GM12878 (cell line): ENCODE results near the gene STARD13. TPM values are rescaled to one million over a fixed set of nuclear protein-coding genes. Genes with fewer than 3 reads are reported as not detected.

Experiments
- BCLAF1 ChIP-seq: fragments of 450-650 bp; IDR thresholded peaks from 2 replicates; pipeline ENCODE4 v1.6.1; 2017; ENCODE audit warnings: antibody characterized with exemption, mild to moderate bottlenecking, moderate library complexity
- CEBPB ChIP-seq, 2 experiments: fragments of 150-350 bp in 1 of 2; IDR thresholded peaks; 2 replicates each; pipeline ENCODE4 v1.6.1; 2012 to 2014; ENCODE audit warnings: low read depth in 2 of 2, low read length in 2 of 2, borderline replicate concordance in 1 of 2, inconsistent platforms in 1 of 2
- EGR1 ChIP-seq, 2 experiments: IDR thresholded peaks; 1 replicate in 1 of 2; 2 replicates in 1 of 2; pipeline ENCODE4 v1.6.1; 2011 to 2012; ENCODE audit warnings: low read depth in 2 of 2, low read length in 2 of 2, borderline replicate concordance in 1 of 2, mild to moderate bottlenecking in 1 of 2, moderate library complexity in 1 of 2
- EP300 ChIP-seq, 2 experiments: fragments of 150-350 bp in 1 of 2; IDR thresholded peaks; 2 replicates each; pipeline ENCODE4 v1.6.1; 2011 to 2012; ENCODE audit warnings: low read depth in 2 of 2, low read length in 2 of 2, borderline replicate concordance in 1 of 2, improper control_type of control experiment in 1 of 2, inconsistent platforms in 1 of 2; ENCODE audit not compliant: control insufficient read depth in 1 of 2
- EZH2 ChIP-seq: IDR thresholded peaks from 2 replicates; pipeline ENCODE4 v1.6.1; 2012; ENCODE audit warnings: low read depth, mild to moderate bottlenecking, control low read depth, inconsistent platforms, low read length, borderline replicate concordance; ENCODE audit not compliant: control insufficient read depth
- KDM1A ChIP-seq: fragments of 200-600 bp; sonication (generic); IDR thresholded peaks from 2 replicates; pipeline ENCODE4 v1.6.1; 2016; ENCODE audit warnings: borderline replicate concordance
- PAX8 ChIP-seq: fragments of 450-650 bp; IDR thresholded peaks from 2 replicates; pipeline ENCODE4 v1.6.1; 2017; ENCODE audit warnings: mild to moderate bottlenecking, moderate library complexity
- PML ChIP-seq: IDR thresholded peaks from 2 replicates; pipeline ENCODE4 v1.6.1; 2012; ENCODE audit warnings: low read length, inconsistent platforms
- POLR2AphosphoS2 ChIP-seq: IDR thresholded peaks from 2 replicates; pipeline ENCODE4 v1.6.1; 2011; ENCODE audit warnings: low read depth, mild to moderate bottlenecking, low read length, improper control_type of control experiment, moderate library complexity
- RCOR1 ChIP-seq: conservative IDR thresholded peaks from 2 replicates; pipeline ENCODE4 v1.6.1; 2012; ENCODE audit warnings: low read depth, low read length, improper control_type of control experiment
- TCF12 ChIP-seq: IDR thresholded peaks from 2 replicates; pipeline ENCODE4 v1.6.1; 2011; ENCODE audit warnings: low read depth, mild to moderate bottlenecking, low read length
- polyA plus RNA-seq, 11 experiments: library from polyadenylated mRNA; depleted of rRNA in 4 of 11; unstranded in 6 of 11; stranded (reverse) in 5 of 11; fragments of >200 nt; fragmentation: Nextera tagmentation in 4 of 11; fragmentation: Illumina TruSeq in 1 of 11; extraction: Ambion mirVana in 4 of 11; extraction: Trizol in 1 of 11; gene quantifications; 1 replicate in 1 of 11; 2 replicates in 10 of 11; pipeline versions ENCODE4 v1.2.1 to v1.2.3, GENCODE V29; 2011 to 2016; ENCODE audit warnings: inconsistent platforms in 2 of 11, missing spikeins in 2 of 11, low read depth in 1 of 11
- total RNA-seq, 4 experiments: library from RNA; depleted of rRNA in 3 of 4; stranded (reverse); fragments of >200 nt in 3 of 4; fragmentation: Illumina TruSeq in 1 of 4; extraction: Trizol in 1 of 4; gene quantifications; 2 replicates each; pipeline versions ENCODE4 v1.2.1 to v1.2.3, GENCODE V29; 2013 to 2021
- TF ChIP-seq, protein P1 (sequence below): fragments of 450-650 bp; formaldehyde crosslinking; IDR thresholded peaks from 2 replicates; pipeline ENCODE4 v1.5.0; 2022; ENCODE audit warnings: mild to moderate bottlenecking, missing genetic modification characterization
- TF ChIP-seq, protein P2 (sequence below): fragments of 150-350 bp; IDR thresholded peaks from 2 replicates; pipeline ENCODE4 v1.6.1; 2016; ENCODE audit warnings: low read depth, low read length
- TF ChIP-seq, protein P3 (sequence below): fragments of 450-650 bp; IDR thresholded peaks from 2 replicates; pipeline ENCODE4 v1.6.1; 2017; ENCODE audit warnings: low read depth, mild to moderate bottlenecking, moderate library complexity
- TF ChIP-seq, protein P4 (sequence below): fragments of 450-650 bp; IDR thresholded peaks from 2 replicates; pipeline ENCODE4 v1.6.1; 2017; ENCODE audit warnings: mild to moderate bottlenecking, low read depth, inconsistent platforms; ENCODE audit not compliant: poor library complexity, severe bottlenecking

The STARD13 gene
- total and polyA plus RNA-seq, 10 of the 15 experiments (the other 5 are each of a cell fraction or from before 2014, with no cell fraction given) = 4.0 to 41.6 (median 10.1) TPM

DNA sequence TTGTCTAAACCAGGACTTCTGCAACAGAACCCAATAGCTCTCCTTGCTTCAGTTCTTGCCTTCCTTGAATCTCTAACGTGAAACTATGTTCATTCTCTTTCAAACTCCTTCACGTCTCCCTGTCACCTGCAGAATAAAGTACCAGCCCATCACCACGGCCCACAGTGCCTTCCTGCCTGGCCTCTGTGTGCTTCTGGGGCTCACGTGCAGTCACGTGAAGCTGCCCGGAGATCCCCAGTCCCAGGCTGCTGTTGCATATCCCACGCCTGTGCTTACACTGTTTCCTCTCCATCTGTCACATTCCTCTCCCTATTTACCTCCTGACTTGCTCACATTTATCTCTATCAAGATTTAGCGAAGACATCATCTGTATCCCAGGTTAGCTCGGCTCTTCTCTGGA lies 102.8 kb downstream of the STARD13 start (continued):
- TF ChIP-seq, protein P1, sequence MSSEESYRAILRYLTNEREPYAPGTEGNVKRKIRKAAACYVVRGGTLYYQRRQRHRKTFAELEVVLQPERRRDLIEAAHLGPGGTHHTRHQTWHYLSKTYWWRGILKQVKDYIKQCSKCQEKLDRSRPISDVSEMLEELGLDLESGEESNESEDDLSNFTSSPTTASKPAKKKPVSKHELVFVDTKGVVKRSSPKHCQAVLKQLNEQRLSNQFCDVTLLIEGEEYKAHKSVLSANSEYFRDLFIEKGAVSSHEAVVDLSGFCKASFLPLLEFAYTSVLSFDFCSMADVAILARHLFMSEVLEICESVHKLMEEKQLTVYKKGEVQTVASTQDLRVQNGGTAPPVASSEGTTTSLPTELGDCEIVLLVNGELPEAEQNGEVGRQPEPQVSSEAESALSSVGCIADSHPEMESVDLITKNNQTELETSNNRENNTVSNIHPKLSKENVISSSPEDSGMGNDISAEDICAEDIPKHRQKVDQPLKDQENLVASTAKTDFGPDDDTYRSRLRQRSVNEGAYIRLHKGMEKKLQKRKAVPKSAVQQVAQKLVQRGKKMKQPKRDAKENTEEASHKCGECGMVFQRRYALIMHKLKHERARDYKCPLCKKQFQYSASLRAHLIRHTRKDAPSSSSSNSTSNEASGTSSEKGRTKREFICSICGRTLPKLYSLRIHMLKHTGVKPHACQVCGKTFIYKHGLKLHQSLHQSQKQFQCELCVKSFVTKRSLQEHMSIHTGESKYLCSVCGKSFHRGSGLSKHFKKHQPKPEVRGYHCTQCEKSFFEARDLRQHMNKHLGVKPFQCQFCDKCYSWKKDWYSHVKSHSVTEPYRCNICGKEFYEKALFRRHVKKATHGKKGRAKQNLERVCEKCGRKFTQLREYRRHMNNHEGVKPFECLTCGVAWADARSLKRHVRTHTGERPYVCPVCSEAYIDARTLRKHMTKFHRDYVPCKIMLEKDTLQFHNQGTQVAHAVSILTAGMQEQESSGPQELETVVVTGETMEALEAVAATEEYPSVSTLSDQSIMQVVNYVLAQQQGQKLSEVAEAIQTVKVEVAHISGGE = no peak
- TF ChIP-seq CEBPB (IDR thresholded peaks at IDR 0.05; ENCODE audit: borderline replicate concordance in 1 of 2, low read depth in 2 of 2, low read length in 2 of 2) = no peak
- no peak for TF ChIP-seq RCOR1
- TF ChIP-seq EGR1 (IDR thresholded peaks at IDR 0.05; ENCODE audit: borderline replicate concordance in 1 of 2, low read depth in 2 of 2, low read length in 2 of 2) = peak in 1 of 2 experiments; percentile 29; a peak in 1 of 3 replicates
- TF ChIP-seq KDM1A = no peak
- no peak for TF ChIP-seq PML
- TF ChIP-seq POLR2AphosphoS2 = no peak
- TF ChIP-seq, protein P2, sequence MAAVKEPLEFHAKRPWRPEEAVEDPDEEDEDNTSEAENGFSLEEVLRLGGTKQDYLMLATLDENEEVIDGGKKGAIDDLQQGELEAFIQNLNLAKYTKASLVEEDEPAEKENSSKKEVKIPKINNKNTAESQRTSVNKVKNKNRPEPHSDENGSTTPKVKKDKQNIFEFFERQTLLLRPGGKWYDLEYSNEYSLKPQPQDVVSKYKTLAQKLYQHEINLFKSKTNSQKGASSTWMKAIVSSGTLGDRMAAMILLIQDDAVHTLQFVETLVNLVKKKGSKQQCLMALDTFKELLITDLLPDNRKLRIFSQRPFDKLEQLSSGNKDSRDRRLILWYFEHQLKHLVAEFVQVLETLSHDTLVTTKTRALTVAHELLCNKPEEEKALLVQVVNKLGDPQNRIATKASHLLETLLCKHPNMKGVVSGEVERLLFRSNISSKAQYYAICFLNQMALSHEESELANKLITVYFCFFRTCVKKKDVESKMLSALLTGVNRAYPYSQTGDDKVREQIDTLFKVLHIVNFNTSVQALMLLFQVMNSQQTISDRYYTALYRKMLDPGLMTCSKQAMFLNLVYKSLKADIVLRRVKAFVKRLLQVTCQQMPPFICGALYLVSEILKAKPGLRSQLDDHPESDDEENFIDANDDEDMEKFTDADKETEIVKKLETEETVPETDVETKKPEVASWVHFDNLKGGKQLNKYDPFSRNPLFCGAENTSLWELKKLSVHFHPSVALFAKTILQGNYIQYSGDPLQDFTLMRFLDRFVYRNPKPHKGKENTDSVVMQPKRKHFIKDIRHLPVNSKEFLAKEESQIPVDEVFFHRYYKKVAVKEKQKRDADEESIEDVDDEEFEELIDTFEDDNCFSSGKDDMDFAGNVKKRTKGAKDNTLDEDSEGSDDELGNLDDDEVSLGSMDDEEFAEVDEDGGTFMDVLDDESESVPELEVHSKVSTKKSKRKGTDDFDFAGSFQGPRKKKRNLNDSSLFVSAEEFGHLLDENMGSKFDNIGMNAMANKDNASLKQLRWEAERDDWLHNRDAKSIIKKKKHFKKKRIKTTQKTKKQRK = no peak
- TF ChIP-seq, protein P3, sequence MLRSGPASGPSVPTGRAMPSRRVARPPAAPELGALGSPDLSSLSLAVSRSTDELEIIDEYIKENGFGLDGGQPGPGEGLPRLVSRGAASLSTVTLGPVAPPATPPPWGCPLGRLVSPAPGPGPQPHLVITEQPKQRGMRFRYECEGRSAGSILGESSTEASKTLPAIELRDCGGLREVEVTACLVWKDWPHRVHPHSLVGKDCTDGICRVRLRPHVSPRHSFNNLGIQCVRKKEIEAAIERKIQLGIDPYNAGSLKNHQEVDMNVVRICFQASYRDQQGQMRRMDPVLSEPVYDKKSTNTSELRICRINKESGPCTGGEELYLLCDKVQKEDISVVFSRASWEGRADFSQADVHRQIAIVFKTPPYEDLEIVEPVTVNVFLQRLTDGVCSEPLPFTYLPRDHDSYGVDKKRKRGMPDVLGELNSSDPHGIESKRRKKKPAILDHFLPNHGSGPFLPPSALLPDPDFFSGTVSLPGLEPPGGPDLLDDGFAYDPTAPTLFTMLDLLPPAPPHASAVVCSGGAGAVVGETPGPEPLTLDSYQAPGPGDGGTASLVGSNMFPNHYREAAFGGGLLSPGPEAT = peak; percentile 84; the same call in 1 of the 2 replicates
- TF ChIP-seq EP300 (IDR thresholded peaks at IDR 0.05; ENCODE audit: borderline replicate concordance in 1 of 2, control insufficient read depth in 1 of 2, low read depth in 2 of 2, low read length in 2 of 2) = peak in 1 of 2 experiments; percentile 82; a peak in 2 of 4 replicates
- no peak for TF ChIP-seq PAX8
- no peak for TF ChIP-seq EZH2
- TF ChIP-seq, protein P4, sequence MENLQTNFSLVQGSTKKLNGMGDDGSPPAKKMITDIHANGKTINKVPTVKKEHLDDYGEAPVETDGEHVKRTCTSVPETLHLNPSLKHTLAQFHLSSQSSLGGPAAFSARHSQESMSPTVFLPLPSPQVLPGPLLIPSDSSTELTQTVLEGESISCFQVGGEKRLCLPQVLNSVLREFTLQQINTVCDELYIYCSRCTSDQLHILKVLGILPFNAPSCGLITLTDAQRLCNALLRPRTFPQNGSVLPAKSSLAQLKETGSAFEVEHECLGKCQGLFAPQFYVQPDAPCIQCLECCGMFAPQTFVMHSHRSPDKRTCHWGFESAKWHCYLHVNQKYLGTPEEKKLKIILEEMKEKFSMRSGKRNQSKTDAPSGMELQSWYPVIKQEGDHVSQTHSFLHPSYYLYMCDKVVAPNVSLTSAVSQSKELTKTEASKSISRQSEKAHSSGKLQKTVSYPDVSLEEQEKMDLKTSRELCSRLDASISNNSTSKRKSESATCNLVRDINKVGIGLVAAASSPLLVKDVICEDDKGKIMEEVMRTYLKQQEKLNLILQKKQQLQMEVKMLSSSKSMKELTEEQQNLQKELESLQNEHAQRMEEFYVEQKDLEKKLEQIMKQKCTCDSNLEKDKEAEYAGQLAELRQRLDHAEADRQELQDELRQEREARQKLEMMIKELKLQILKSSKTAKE = no peak
- TF ChIP-seq TCF12 = peak; percentile 77
- no peak; the same call in 1 of the 2 replicates for TF ChIP-seq BCLAF1
